ENCODE measurements around the gene RACK1.

GRCh38 chr5:181260720-181261319 lies 17.1 kb upstream of the RACK1 start, which contains the start of gene TRIM52:
- TF ChIP-seq CTCF (IDR thresholded peaks at IDR 0.05; ENCODE audit: low read length): no peak
- no peak for TF ChIP-seq EZH2 (optimal IDR thresholded peaks at IDR 0.05; ENCODE audit: low read depth, low read length)
- TF ChIP-seq EZH2phosphoT487 (IDR thresholded peaks at IDR 0.05; ENCODE audit: low read length): no peak

Measured in MM.1S (cell line).